Astrocyte (in vitro differentiated cells and primary cell): ENCODE data around the gene GADL1.

Experiments
- CTCF ChIP-seq: IDR thresholded peaks from 2 replicates; pipeline ENCODE4 v1.5.1; 2011; ENCODE audit warnings: low read depth, mild to moderate bottlenecking, inconsistent platforms, low read length, moderate library complexity; ENCODE audit not compliant: insufficient read depth
- EZH2 ChIP-seq: IDR thresholded peaks from 2 replicates; pipeline ENCODE4 v1.6.1; 2012; ENCODE audit warnings: mild to moderate bottlenecking, low read length, inconsistent platforms; ENCODE audit not compliant: insufficient read depth

GRCh38 chr3:30777426-30778113, 116.9 kb downstream of the GADL1 start:
- no peak for TF ChIP-seq EZH2
- TF ChIP-seq CTCF = no peak
